GM23338 (cell line): ENCODE results near the gene LYST. TPM values are rescaled to one million over a fixed set of nuclear protein-coding genes. Genes with fewer than 3 reads are reported as not detected.

ENCODE experiments used
- ATAC-seq: fragments of 200-7000 bp; cut with Tn5 transposase; 3 replicates; pipeline ENCODE4 v1.9.1; 2020
- DNase-seq: peaks from one replicate; pipeline ENCODE4 v3.0.0-alpha.2; 2015; ENCODE audit warnings: low spot score
- H2AFZ ChIP-seq: fragments of 200-600 bp; sonication (generic); 2 replicates; pipeline ENCODE4 v1.8.0; 2016; ENCODE audit warnings: antibody characterized with exemption, mild to moderate bottlenecking, moderate library complexity
- H3F3A ChIP-seq: fragments of 200-600 bp; sonication (generic); replicated peaks from 2 replicates; pipeline ENCODE4 v1.8.0; 2017; ENCODE audit warnings: antibody characterized with exemption, mixed run types, low read depth
- H3K27ac ChIP-seq: fragments of 200-600 bp; sonication (generic); 2 replicates; pipeline ENCODE4 v1.6.1; 2016; ENCODE audit warnings: low read depth
- H3K27me3 ChIP-seq: fragments of 200-600 bp; sonication (generic); 2 replicates; pipeline ENCODE4 v1.8.0; 2016; ENCODE audit warnings: mild to moderate bottlenecking, mixed run types, moderate library complexity; ENCODE audit not compliant: insufficient read depth
- H3K36me3 ChIP-seq: fragments of 200-600 bp; sonication (generic); 2 replicates; pipeline ENCODE4 v1.8.0; 2016; ENCODE audit warnings: mild to moderate bottlenecking; ENCODE audit not compliant: insufficient read depth
- H3K4me1 ChIP-seq: fragments of 200-600 bp; sonication (generic); 2 replicates; pipeline ENCODE4 v1.8.0; 2016; ENCODE audit warnings: mild to moderate bottlenecking, moderate library complexity; ENCODE audit not compliant: insufficient read depth
- H3K4me2 ChIP-seq: fragments of 200-600 bp; sonication (generic); 2 replicates; pipeline ENCODE4 v1.7.1; 2017; ENCODE audit warnings: mixed run types
- H3K4me3 ChIP-seq: fragments of 200-600 bp; sonication (generic); 2 replicates; pipeline ENCODE4 v1.6.1; 2016; ENCODE audit warnings: mixed run types
- H3K79me2 ChIP-seq: fragments of 200-600 bp; sonication (generic); replicated peaks from 2 replicates; pipeline ENCODE4 v1.8.0; 2017; ENCODE audit warnings: mild to moderate bottlenecking; ENCODE audit not compliant: insufficient read depth
- H3K9me2 ChIP-seq: fragments of 200-600 bp; sonication (generic); 2 replicates; pipeline ENCODE4 v1.8.0; 2017; ENCODE audit not compliant: insufficient read depth
- H4K20me1 ChIP-seq: fragments of 200-600 bp; sonication (generic); replicated peaks from 2 replicates; pipeline ENCODE4 v1.8.0; 2017; ENCODE audit warnings: mild to moderate bottlenecking; ENCODE audit not compliant: insufficient read depth
- H3K27ac Mint-ChIP-seq: 2 replicates; pipeline ENCODE4 v1.8.0; 2020; ENCODE audit warnings: inconsistent platforms, mild to moderate bottlenecking, moderate library complexity, mixed read lengths
- H3K27me3 Mint-ChIP-seq: 3 replicates; pipeline ENCODE4 v1.8.0; 2022; ENCODE audit warnings: low read depth, mild to moderate bottlenecking, moderate library complexity, mixed read lengths, inconsistent platforms; ENCODE audit not compliant: insufficient read depth, poor library complexity
- H3K36me3 Mint-ChIP-seq: 3 replicates; pipeline ENCODE4 v1.8.0; 2021; ENCODE audit warnings: low read depth, mild to moderate bottlenecking, inconsistent platforms, moderate library complexity, mixed read lengths
- H3K4me1 Mint-ChIP-seq: 3 replicates; pipeline ENCODE4 v1.8.0; 2020; ENCODE audit warnings: mild to moderate bottlenecking, inconsistent platforms, mixed read lengths
- H3K4me3 Mint-ChIP-seq: 3 replicates; pipeline ENCODE4 v1.8.0; 2021; ENCODE audit warnings: moderate library complexity, mild to moderate bottlenecking, inconsistent platforms, mixed read lengths
- H3K9me3 Mint-ChIP-seq: 3 replicates; pipeline ENCODE4 v1.8.0; 2020; ENCODE audit warnings: moderate library complexity, mild to moderate bottlenecking, inconsistent platforms, mixed read lengths
- CTCF ChIP-seq, 2 experiments: fragments of 200-600 bp in 1 of 2; sonication (generic) in 1 of 2; conservative IDR thresholded peaks; 2 replicates each; pipeline versions ENCODE4 v1.5.1 to v1.6.1; 2016 to 2017; ENCODE audit warnings: antibody characterized with exemption in 2 of 2, low read depth in 2 of 2, mild to moderate bottlenecking in 2 of 2, moderate library complexity in 1 of 2
- EZH2phosphoT487 ChIP-seq: fragments of 200-600 bp; sonication (generic); IDR thresholded peaks from one replicate; pipeline ENCODE4 v1.8.1; 2018; ENCODE audit warnings: antibody characterized with exemption; ENCODE audit not compliant: unreplicated experiment
- JUNB ChIP-seq: IDR thresholded peaks from one replicate; pipeline ENCODE4 v1.6.1; 2016; ENCODE audit warnings: antibody characterized with exemption; ENCODE audit not compliant: unreplicated experiment
- NANOG ChIP-seq: IDR thresholded peaks from 2 replicates; pipeline ENCODE4 v1.6.1; 2016; ENCODE audit warnings: antibody characterized with exemption, borderline replicate concordance
- POLR2AphosphoS5 ChIP-seq: IDR thresholded peaks from 2 replicates; pipeline ENCODE4 v1.6.1; 2016; ENCODE audit warnings: antibody characterized with exemption, low read depth
- ZNF114 ChIP-seq: fragments of 250-450 bp; sonication (Bioruptor Pico); IDR thresholded peaks from 2 replicates; pipeline ENCODE4 v1.5.0; 2020; ENCODE audit warnings: mild to moderate bottlenecking, moderate library complexity
- polyA plus RNA-seq: library from polyadenylated mRNA; unstranded; fragments of >200 nt; fragmentation: Nextera tagmentation; extraction: Ambion mirVana; gene quantifications from 2 replicates; pipeline ENCODE4 v1.2.1, GENCODE V29; 2016
- total RNA-seq: library from RNA; depleted of rRNA; stranded (reverse); fragments of >200 nt; shearing (Covaris generic); gene quantifications from 2 replicates; pipeline ENCODE4 v1.2.3, GENCODE V29; 2014
- TF ChIP-seq, protein P1 (sequence below): fragments of 250-450 bp; sonication (Bioruptor Pico); IDR thresholded peaks from 2 replicates; pipeline ENCODE4 v1.5.0; 2020; ENCODE audit warnings: mild to moderate bottlenecking, moderate library complexity
- TF ChIP-seq, protein P2 (sequence below): IDR thresholded peaks from one replicate; pipeline ENCODE4 v1.6.1; 2018; ENCODE audit warnings: antibody characterized with exemption; ENCODE audit not compliant: unreplicated experiment

The LYST gene
- total and polyA plus RNA-seq, 2 experiments from 2014 or later: 0.21 to 1.0 TPM

DNA sequence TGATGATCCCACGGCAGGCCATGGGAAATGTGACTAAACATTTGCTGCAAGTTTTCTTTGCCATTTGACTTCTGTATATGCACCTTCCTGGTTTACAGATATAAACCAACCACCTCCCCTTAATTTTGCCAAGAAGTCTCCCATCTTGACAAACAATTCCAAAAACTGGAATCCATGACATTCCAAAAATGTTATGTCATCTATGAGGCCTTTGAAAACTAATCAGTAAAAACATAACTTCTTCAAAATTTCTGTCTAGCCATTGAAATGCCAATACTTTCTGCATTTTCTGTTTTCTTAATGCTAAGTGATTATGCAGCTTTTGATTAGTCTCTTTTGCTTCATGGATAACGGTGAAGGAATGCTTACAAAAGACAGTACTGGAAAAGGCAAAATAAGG is 84.1 kb downstream of the LYST start:
- Histone ChIP-seq H3K4me1 (no peaks in the 10 kb centered on the region), H3K27ac (no peak overlapping the region), H3K36me3 (no peaks in the 10 kb centered on the region), H3K4me2 (no peak overlapping the region), H4K20me1 (no peaks in the 10 kb centered on the region), H2AFZ (no peak overlapping the region), H3K27me3 (no peaks in the 10 kb centered on the region), H3K79me2 (no peaks in the 10 kb centered on the region), H3K4me3 (no peak overlapping the region), H3K9me2 (no peaks in the 10 kb centered on the region), H3F3A (no peaks in the 10 kb centered on the region)
- Mint-ChIP-seq H3K27ac (peak overlapping the region; percentile 30; the same call in 1 of the 2 replicates), H3K36me3 (no peaks in the 10 kb centered on the region), H3K27me3 (no peaks in the 10 kb centered on the region), H3K9me3 (no peaks in the 10 kb centered on the region), H3K4me3 (no peak overlapping the region), H3K4me1 (no peaks in the 10 kb centered on the region)
- TF ChIP-seq CTCF (conservative IDR thresholded peaks at IDR 0.05; ENCODE audit: low read depth in 2 of 2) (no peak), ZNF114 (CRISPR knock-in tag) (no peak), JUNB (no peak)
- TF ChIP-seq, protein P1, sequence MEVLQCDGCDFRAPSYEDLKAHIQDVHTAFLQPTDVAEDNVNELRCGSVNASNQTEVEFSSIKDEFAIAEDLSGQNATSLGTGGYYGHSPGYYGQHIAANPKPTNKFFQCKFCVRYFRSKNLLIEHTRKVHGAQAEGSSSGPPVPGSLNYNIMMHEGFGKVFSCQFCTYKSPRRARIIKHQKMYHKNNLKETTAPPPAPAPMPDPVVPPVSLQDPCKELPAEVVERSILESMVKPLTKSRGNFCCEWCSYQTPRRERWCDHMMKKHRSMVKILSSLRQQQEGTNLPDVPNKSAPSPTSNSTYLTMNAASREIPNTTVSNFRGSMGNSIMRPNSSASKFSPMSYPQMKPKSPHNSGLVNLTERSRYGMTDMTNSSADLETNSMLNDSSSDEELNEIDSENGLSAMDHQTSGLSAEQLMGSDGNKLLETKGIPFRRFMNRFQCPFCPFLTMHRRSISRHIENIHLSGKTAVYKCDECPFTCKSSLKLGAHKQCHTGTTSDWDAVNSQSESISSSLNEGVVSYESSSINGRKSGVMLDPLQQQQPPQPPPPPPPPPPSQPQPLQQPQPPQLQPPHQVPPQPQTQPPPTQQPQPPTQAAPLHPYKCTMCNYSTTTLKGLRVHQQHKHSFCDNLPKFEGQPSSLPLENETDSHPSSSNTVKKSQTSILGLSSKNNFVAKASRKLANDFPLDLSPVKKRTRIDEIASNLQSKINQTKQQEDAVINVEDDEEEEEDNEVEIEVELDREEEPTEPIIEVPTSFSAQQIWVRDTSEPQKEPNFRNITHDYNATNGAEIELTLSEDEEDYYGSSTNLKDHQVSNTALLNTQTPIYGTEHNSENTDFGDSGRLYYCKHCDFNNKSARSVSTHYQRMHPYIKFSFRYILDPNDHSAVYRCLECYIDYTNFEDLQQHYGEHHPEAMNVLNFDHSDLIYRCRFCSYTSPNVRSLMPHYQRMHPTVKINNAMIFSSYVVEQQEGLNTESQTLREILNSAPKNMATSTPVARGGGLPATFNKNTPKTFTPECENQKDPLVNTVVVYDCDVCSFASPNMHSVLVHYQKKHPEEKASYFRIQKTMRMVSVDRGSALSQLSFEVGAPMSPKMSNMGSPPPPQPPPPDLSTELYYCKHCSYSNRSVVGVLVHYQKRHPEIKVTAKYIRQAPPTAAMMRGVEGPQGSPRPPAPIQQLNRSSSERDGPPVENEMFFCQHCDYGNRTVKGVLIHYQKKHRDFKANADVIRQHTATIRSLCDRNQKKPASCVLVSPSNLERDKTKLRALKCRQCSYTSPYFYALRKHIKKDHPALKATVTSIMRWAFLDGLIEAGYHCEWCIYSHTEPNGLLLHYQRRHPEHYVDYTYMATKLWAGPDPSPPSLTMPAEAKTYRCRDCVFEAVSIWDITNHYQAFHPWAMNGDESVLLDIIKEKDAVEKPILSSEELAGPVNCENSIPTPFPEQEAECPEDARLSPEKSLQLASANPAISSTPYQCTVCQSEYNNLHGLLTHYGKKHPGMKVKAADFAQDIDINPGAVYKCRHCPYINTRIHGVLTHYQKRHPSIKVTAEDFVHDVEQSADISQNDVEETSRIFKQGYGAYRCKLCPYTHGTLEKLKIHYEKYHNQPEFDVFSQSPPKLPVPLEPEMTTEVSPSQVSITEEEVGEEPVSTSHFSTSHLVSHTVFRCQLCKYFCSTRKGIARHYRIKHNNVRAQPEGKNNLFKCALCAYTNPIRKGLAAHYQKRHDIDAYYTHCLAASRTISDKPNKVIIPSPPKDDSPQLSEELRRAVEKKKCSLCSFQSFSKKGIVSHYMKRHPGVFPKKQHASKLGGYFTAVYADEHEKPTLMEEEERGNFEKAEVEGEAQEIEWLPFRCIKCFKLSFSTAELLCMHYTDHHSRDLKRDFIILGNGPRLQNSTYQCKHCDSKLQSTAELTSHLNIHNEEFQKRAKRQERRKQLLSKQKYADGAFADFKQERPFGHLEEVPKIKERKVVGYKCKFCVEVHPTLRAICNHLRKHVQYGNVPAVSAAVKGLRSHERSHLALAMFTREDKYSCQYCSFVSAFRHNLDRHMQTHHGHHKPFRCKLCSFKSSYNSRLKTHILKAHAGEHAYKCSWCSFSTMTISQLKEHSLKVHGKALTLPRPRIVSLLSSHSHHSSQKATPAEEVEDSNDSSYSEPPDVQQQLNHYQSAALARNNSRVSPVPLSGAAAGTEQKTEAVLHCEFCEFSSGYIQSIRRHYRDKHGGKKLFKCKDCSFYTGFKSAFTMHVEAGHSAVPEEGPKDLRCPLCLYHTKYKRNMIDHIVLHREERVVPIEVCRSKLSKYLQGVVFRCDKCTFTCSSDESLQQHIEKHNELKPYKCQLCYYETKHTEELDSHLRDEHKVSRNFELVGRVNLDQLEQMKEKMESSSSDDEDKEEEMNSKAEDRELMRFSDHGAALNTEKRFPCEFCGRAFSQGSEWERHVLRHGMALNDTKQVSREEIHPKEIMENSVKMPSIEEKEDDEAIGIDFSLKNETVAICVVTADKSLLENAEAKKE (CRISPR knock-in tag): no peak
- ATAC-seq: no peak
- no peak for DNase-seq

DNA sequence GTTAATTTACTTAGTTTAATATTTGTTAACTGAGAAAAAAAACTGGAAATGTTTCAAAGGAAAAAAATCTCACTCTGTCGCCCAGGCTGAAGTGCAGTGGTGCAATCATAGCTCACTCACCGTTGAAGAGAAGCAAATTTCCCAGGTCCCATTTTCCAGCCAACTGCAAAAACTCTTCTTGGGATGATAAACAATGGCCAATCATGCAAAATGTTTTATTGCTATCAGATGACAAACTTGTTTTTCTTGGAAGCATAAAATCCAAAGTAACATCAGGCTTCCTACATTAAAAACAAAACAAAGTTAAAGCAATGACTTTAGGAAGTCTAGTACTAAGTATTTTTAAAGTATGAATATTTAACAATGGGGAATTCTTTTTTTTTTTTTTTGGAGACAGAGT is 84.9 kb downstream of the LYST start:
- no peak for ATAC-seq
- no peak overlapping the region for H3K4me2 ChIP-seq
- no peaks in the 10 kb centered on the region for H3K27me3 ChIP-seq
- no peaks in the 10 kb centered on the region for H3K9me2 ChIP-seq
- Mint-ChIP-seq H3K9me3 (no peaks in the 10 kb centered on the region), H3K4me1 (no peaks in the 10 kb centered on the region), H3K27me3 (no peaks in the 10 kb centered on the region), H3K27ac (no peak overlapping the region), H3K36me3 (no peaks in the 10 kb centered on the region), H3K4me3 (no peak overlapping the region)
- H2AFZ ChIP-seq: no peak overlapping the region
- no peaks in the 10 kb centered on the region for H4K20me1 ChIP-seq
- no peaks in the 10 kb centered on the region for H3K36me3 ChIP-seq
- no peak overlapping the region for H3K27ac ChIP-seq
- H3K4me3 ChIP-seq: no peak overlapping the region
- DNase-seq: no peak
- no peaks in the 10 kb centered on the region for H3F3A ChIP-seq
- H3K79me2 ChIP-seq: no peaks in the 10 kb centered on the region
- no peaks in the 10 kb centered on the region for H3K4me1 ChIP-seq
- TF ChIP-seq CTCF (conservative IDR thresholded peaks at IDR 0.05; ENCODE audit: low read depth in 2 of 2) (no peak), POLR2AphosphoS5 (no peak), NANOG (no peak), EZH2phosphoT487 (no peak)
- TF ChIP-seq, protein P2, sequence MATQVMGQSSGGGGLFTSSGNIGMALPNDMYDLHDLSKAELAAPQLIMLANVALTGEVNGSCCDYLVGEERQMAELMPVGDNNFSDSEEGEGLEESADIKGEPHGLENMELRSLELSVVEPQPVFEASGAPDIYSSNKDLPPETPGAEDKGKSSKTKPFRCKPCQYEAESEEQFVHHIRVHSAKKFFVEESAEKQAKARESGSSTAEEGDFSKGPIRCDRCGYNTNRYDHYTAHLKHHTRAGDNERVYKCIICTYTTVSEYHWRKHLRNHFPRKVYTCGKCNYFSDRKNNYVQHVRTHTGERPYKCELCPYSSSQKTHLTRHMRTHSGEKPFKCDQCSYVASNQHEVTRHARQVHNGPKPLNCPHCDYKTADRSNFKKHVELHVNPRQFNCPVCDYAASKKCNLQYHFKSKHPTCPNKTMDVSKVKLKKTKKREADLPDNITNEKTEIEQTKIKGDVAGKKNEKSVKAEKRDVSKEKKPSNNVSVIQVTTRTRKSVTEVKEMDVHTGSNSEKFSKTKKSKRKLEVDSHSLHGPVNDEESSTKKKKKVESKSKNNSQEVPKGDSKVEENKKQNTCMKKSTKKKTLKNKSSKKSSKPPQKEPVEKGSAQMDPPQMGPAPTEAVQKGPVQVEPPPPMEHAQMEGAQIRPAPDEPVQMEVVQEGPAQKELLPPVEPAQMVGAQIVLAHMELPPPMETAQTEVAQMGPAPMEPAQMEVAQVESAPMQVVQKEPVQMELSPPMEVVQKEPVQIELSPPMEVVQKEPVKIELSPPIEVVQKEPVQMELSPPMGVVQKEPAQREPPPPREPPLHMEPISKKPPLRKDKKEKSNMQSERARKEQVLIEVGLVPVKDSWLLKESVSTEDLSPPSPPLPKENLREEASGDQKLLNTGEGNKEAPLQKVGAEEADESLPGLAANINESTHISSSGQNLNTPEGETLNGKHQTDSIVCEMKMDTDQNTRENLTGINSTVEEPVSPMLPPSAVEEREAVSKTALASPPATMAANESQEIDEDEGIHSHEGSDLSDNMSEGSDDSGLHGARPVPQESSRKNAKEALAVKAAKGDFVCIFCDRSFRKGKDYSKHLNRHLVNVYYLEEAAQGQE: no peak
